Ishikawa (cell line): ENCODE measurements around the gene ZDHHC5.

Experiments
- CEBPB ChIP-seq: IDR thresholded peaks from 2 replicates; pipeline ENCODE4 v1.6.1; 2012
- EP300 ChIP-seq: IDR thresholded peaks from 2 replicates; pipeline ENCODE4 v1.6.1; 2012; ENCODE audit warnings: borderline replicate concordance
- FOXM1 ChIP-seq: IDR thresholded peaks from 2 replicates; pipeline ENCODE4 v1.6.1; 2012; ENCODE audit warnings: low read depth, borderline replicate concordance
- MAX ChIP-seq: IDR thresholded peaks from 2 replicates; pipeline ENCODE4 v1.6.1; 2012
- NFIC ChIP-seq: IDR thresholded peaks from 2 replicates; pipeline ENCODE4 v1.6.1; 2012
- RAD21 ChIP-seq: IDR thresholded peaks from 2 replicates; pipeline ENCODE4 v1.6.1; 2012; ENCODE audit warnings: low read depth
- REST ChIP-seq: IDR thresholded peaks from 2 replicates; pipeline ENCODE4 v1.6.1; 2012; ENCODE audit warnings: low read depth, mild to moderate bottlenecking
- TAF1 ChIP-seq: IDR thresholded peaks from 2 replicates; pipeline ENCODE4 v1.6.1; 2012; ENCODE audit warnings: low read depth, mild to moderate bottlenecking
- TCF12 ChIP-seq: IDR thresholded peaks from 2 replicates; pipeline ENCODE4 v1.6.1; 2012; ENCODE audit warnings: low read depth
- TEAD4 ChIP-seq: IDR thresholded peaks from 2 replicates; pipeline ENCODE4 v1.6.1; 2012
- USF1 ChIP-seq: IDR thresholded peaks from 2 replicates; pipeline ENCODE4 v1.6.1; 2012
- YY1 ChIP-seq: IDR thresholded peaks from 2 replicates; pipeline ENCODE4 v1.6.1; 2012; ENCODE audit warnings: low read depth

GRCh38 chr11:57618438-57618837, 49.5 kb upstream of the ZDHHC5 start:
- TF ChIP-seq FOXM1, result no peak
- TF ChIP-seq MAX, result no peak
- no peak for TF ChIP-seq EP300
- no peak for TF ChIP-seq REST
- TF ChIP-seq TEAD4, result no peak
- TF ChIP-seq TCF12, result no peak
- no peak for TF ChIP-seq CEBPB
- no peak for TF ChIP-seq YY1
- no peak for TF ChIP-seq TAF1
- TF ChIP-seq NFIC, result no peak
- TF ChIP-seq USF1, result no peak
- TF ChIP-seq RAD21, result no peak
